SK-N-MC (cell line): Measurements from ENCODE around the gene CACFD1.

Experiments
- EZH2 ChIP-seq: fragments of 200-600 bp; sonication (generic); IDR thresholded peaks from one replicate; pipeline ENCODE4 v1.6.1; 2017; ENCODE audit warnings: antibody characterized with exemption
- FOXP2 ChIP-seq: optimal IDR thresholded peaks from 2 replicates; pipeline ENCODE3; 2011; ENCODE audit warnings: mild to moderate bottlenecking, moderate library complexity; ENCODE audit not compliant: insufficient read depth; ENCODE audit errors: extremely low read length, control extremely low read depth
- POLR2AphosphoS5 ChIP-seq: IDR thresholded peaks from 2 replicates; pipeline ENCODE4 v1.6.1; 2012; ENCODE audit warnings: mild to moderate bottlenecking, low read depth, low read length, borderline replicate concordance

DNA sequence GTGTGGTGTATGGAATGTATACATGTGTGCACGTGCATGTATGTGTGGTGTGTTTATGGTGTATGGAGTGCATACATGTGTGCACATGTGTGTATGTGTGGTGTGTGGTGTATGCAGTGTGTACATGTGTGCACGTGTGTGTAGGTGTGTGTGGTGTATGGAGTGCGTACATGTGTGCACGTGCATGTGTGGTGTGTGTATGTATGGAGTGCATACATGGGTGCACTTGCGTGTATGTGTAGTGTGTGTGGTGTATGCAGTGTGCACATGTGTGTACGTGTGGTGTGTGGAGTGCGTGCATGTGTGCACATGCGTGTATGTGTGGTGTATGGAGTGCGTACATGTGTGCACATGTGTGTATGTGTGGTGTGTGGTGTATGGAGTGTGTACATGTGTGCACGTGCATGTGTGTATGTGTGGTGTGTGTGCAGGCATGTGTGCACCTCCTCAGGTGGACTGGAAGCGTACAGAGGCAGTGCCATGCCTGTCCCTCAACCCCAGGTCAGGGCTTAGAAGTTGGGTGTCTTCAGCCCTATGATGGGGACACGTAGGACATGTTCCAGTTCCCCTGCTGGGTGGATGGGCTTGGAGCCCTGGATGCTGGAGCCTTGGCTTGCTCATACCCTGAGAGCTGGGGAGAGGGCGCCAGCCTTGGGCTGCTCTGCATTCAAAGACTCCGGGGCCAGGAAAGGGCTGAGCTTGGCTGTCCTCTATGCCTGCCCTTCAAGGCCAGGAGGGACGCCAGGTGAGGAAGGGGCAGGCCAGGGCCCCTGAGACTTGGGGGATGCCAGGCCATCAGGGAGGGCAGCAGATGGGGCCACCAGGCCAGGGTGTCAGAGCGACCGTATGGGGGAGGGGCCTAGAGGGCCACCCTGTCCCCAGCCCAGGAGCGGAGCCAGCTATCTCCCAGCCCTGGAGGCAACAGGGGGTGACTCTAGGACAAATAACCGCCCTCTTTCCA, 52.8 kb downstream of the CACFD1 start:
- TF ChIP-seq POLR2AphosphoS5 (no peak), EZH2 (no peak), FOXP2 (no peak)
